ENCODE results near the gene RGS14.
A peak's percentile ranks its signal among the peaks of the same experiment; 100 is the strongest.

Gene RGS14

GRCh38 chr5:177357459-177358351 is at the start of gene RGS14:
Gene RGS14 (plus strand): TSS chr5:177357924. CDS start chr5:177358025, 101 bp downstream.
- DNase-seq (ENCODE audit: low read depth): no peak

DNA sequence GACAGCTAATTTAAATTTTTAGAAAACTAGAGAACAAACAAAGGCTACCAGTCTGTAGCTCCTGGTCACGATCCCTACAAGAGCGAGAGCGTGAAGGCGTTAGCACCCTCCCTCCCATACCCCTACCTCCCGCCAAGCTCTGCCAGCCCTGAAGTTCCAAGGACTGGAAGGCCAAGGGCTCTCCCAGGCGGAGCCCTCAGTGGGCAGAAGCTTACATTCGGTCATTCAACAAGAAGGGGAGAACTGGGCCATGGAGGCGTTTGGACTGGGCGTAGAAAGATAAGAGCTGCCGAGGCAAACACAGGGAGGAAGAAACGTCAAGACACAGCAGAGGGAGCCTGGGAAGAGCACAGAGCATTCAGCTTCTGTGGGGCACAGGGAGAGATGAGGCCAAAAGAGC is 49.0 kb upstream of the RGS14 start:
- no peak for DNase-seq (ENCODE audit: low read depth)

DNA sequence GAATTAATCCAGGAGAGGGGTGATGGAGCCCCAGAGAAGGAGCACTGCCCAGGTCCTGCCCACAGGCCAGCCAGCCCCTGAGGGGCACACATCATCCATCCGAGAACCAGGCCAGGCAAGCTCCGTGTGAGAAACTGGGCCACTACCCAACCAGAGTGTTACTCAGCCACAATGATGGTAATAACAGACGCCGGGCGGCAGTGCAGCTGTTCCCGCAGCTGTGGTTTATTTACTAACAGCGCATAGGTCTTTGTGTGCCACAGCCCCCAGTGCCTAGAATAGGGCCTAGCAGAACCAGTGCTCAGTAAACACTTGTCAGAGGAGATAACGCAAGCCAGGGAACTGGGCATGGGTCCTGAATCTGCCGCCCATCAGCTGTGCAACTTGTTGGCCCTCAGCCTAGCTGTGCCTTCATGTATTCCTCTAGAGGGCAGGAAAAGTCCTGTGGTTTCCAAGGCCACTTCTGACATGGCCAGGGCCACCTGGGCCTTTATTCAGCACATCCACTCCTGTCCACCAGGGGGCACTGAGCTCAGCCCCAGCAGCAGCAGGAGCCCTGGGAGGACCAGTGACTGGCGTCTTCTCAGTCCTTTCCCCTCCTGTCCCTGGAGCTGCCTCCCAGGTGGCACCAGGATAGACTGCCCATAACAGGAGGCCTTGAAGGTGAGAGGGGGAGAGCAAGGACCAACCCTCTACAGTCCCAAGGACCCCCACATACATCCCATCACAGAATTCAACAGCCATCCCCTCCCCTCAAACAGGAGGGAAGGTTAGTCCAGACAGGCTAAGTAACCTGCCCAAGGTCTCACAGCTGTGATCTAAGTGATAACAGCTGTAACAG is 48.2 kb upstream of the RGS14 start:
- peak; percentile 45 for DNase-seq (ENCODE audit: low read depth)

DNA sequence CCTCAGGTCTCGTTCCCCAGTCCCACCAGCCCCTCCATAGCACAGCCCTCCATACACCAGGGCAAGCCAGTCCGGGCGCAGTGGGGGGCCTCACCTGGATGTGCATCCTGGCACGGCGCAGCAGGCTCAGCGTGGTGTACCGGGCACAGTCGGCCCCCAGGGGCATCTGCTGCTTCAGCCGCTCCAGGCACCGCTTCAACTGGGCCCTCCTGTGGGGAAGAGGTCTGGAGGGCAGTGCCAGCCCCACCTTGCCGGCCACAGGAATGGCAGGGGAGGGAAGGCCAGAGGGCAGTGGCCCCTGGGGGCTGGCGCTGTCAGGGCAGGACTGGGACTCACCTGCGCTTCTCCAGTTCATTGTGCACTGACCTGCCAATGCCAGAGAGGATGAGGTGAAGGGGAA is 47.4 kb upstream of the RGS14 start:
- DNase-seq (ENCODE audit: low read depth): no peak

GRCh38 chr5:177310757-177311391 is 46.9 kb upstream of the RGS14 start:
- DNase-seq (ENCODE audit: low read depth): no peak

- no peak for DNase-seq (ENCODE audit: low read depth)
Observed at GRCh38 chr5:177311392-177311722, 46.4 kb upstream of the RGS14 start.

DNA sequence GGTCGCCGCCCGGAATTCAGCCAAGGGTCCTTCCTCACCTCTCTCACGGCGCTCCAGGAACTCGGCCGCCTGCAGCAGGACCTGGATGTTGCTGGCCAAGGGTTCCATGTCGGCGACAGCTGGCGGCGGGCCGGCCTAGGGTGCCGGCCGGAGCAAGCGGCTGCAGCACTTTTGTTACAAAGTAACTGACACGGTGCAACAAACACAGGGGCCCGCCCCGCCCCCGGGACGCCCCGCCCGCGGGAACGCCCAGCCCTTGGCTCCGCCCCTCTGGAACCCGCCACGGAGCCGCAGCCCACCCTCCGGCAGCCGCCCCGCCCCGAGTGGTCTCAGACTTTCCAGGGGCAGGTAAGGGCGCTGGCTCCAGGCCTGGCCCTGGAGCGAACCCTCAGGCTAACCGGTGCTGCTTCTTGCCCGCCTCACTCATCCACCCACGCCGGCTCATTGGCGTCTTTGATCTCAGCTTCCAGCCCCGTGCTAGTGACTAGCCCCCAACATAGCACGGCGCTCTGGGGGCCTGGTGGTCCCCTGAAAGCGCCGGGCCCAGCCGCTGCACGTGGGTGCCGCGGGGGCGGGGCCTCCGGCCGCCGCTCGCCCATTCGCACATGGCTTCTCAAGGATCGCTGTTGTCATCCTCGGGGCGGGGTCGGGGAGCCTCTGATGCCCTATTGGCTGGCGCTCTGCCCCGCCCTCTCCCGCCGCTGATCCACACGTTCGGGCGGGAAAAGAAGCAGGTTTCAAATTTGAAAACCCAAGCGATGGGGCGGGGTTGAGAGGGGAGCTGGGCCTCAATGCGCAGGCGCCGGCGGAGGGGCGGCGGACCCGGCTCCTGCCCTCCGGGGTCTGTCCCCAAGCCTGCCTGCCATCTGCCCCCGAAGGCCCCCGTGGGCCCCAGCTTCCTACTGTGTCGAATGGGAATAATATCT is 45.7 kb upstream of the RGS14 start, which contains the start of gene MXD3:
MXD3 (minus strand) TSS at position 176 of the 926 bp plus-strand sequence; CDS start at position 108, 68 bp downstream.
- peak; percentile 89 for DNase-seq (ENCODE audit: low read depth)

DNA sequence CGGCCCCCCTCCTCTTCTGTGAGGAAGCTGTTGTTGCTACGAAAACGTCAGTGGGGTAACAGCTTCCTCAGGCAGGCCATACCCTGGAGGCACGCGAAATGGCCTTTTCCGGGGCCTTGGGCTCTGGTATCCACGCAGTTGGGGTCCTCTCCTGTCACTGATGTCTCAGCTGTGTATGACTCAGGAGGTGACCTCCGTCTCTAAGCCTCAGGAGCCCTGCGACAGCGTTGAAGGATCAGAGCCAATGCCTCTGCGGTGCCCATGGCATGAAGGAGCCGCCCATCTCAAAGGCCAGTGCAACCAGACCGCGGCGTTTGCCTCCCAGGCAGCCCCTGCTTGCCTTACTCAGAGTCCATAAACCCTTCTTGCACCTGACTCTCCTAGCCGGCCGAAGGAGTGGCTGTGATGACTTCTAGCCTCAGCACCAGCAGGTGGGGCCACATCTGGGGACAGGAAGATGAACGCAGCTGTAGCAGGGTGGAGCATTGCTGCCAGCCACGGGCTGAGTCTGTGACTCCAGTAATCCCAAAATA is 45.0 kb upstream of the RGS14 start:
- no peak for DNase-seq (ENCODE audit: low read depth)

GRCh38 chr5:177313561-177314259 is 44.0 kb upstream of the RGS14 start:
- no peak for DNase-seq (ENCODE audit: low read depth)

DNA sequence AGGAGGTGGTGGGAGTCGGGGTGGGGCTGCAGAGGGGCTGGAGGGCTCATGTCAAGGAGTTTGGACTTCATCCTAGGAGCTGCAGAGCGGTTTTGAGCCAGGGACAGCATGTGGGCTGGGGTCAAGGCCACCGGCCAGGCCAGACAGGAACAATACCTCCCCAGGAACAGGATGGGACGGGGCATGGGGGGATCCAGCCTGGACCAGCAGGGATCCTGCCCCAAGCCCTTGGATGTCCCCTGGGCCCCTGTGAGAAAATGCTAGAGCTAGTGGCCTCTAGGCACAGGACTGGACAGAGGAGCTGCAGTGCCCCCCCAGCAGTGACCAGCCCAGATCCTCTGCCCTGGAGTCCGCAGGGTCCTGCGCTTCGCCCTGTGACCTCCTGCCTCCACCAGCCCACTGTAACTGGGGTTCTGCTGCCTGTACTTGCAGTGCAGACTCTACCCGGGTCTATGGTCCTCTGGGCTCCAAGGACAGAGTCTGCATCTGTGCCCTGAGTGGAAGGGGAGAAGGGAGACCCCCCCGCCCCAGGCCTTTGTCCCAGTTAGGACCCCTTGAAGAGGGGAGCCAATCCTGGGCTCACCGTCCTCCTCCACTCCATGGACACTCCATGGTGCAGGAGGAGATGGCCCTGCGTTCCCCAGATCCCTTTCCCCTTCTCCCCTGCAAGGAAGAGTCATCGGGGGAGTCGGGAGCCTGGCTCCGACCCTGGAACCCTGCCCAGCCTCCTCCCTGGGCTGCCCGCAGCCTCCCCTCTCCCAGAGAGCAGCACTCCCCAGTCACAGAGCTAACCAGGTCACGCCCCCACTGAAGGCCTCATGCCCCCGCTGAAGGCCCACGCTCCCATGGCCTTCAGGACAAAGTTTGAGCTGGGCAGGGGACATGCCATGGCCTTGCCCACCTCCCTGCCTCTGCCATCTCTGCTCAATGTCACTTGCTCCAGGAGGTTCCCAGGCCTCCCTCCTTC is 43.1 kb upstream of the RGS14 start:
- no peak for DNase-seq (ENCODE audit: low read depth)

- DNase-seq (ENCODE audit: low read depth): no peak
Observed at GRCh38 chr5:177315411-177315810, 42.3 kb upstream of the RGS14 start.

DNA sequence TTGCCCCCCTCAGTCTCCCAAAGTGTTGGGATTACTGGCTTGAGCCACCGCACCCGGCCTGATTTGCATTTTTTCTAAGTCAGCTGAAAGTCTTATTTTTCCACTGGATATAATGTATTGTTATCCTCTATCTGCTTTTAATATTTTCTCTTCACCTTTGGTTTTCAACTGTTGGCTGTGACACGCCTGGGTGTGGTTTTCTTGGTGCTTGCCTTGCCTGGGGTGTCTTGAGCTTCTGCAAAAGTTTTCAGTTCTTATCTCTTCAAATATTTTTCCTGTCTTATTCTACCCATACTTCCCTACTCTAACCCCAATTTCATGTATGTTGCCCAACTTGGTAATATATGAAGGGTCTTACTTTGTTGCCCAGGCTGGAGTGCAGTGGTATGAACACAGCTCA is 41.7 kb upstream of the RGS14 start:
- DNase-seq (ENCODE audit: low read depth): no peak

DNA sequence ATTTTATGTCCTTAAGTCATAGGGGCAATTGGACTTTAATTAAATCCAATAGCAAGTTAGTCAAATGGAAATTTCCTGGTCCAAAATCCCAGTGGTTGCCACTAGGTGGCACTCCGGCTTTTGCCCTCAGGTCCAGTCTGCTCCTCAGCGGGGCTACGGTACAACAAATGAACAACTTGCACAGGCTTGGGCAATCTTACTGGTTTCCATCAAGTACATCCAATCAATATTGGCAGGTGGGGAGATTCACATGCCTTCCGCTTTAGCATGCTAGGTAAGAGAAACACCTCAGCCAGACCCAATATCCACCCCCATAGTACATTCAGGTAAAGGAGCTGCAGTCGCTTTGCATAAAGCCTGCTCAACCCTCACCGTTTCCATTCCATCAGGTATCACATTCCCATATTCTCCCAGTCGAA is 39.8 kb upstream of the RGS14 start:
- DNase-seq (ENCODE audit: low read depth): peak; percentile 69

- DNase-seq (ENCODE audit: low read depth): no peak
Observed at GRCh38 chr5:177319913-177320588, 37.7 kb upstream of the RGS14 start.

GRCh38 chr5:177320879-177321278 is 36.8 kb upstream of the RGS14 start:
- DNase-seq (ENCODE audit: low read depth): no peak

DNA sequence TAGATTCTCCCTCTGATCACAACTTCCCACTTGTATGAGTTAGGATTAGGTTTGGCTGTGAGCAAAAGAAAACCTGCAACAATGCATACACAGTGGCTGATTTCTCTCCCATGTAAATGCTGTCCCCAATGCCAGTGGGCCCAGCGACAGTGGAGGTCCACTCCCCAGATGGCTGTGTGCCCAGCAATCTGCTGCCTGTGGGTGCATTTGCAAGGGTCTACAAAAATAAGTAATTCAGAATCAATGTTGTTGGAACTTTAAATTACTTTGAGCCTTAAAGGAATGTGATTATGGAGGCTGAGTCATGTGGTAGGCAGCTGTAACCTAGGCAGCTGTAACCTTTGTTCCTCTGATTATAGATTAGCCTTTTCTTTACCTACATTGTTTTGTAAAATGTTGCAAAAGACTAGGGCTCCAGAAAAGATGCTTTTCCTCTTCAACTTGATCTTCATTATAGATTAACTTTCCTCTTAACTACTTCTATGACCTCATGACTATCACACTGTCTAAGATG is 31.8 kb upstream of the RGS14 start:
- DNase-seq (ENCODE audit: low read depth): no peak

DNA sequence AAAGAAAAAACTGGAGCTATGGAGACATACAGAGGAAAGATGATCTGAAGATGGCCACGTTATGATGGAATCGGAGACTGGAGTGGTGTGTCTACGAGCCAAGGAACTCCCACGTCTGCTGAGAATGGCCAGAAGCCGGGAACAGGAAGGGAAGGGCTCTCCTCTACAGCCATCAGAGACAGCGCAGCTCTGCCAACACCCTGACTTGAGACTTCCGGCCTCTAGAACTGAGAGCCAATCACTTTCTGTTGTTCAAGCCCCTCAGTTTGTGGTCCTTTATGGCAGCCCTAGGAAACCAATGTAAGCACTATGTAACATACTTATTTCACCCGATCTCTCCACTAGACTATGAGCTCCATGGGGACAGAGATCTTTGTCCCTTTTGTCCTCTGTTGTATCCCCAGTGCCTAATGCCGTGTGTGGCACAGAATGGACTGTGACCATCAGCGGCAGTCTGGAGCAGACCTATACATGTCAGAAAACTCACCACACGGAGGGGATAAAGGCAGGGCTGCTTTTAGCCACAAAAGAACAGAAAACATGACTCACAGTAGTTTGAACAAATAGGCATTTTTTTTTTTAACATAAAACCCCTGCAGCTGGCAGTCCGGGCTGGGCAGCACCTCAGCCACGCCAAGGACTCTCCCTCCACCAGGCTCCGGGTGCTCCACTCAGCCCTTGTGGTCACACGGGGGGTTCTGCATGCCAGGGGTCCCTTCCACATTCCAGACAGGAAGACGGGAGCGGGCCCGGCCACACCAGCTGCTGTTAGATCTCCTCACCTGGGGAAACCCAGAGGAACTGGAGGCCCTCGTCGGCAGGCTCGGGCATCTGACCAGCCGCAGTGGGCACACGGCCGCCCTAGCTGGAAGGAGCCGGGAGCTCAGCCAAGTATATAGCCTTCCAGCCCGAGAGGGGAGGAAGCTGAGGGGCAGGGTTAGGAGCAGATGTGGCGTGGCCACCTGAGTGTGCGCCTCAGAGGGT is 29.9 kb upstream of the RGS14 start:
- DNase-seq (ENCODE audit: low read depth): no peak

Measured in fibroblast of the conjunctiva (primary cell).